Vagina (tissue), 2 donors: ENCODE data around the gene APOBEC3H. TPM values are rescaled to one million over a fixed set of nuclear protein-coding genes. Genes with fewer than 3 reads are reported as not detected.

Experiments
- DNase-seq, 2 donors: peaks; one replicate each; pipeline ENCODE4 v3.0.0-alpha.2; 2017; ENCODE audit errors: extremely low spot score in 2 of 2
- H3K27ac ChIP-seq: fragments of 200-600 bp; sonication (generic); one replicate; pipeline ENCODE4 v1.5.1; 2019
- H3K27me3 ChIP-seq: fragments of 200-600 bp; sonication (generic); one replicate; pipeline ENCODE4 v1.5.1; 2019
- H3K36me3 ChIP-seq, 2 donors: fragments of 200-600 bp; sonication (generic); one replicate each; pipeline ENCODE4 v1.5.1; 2017 to 2019
- H3K4me1 ChIP-seq: fragments of 200-600 bp; sonication (generic); one replicate; pipeline ENCODE4 v1.5.1; 2019
- H3K4me3 ChIP-seq, 2 donors: fragments of 200-600 bp; sonication (generic); 1 replicate in 1 of 2; 2 replicates in 1 of 2; pipeline ENCODE4 v1.5.1; 2016 to 2019
- H3K9me3 ChIP-seq: fragments of 200-600 bp; sonication (generic); one replicate; pipeline ENCODE4 v1.5.1; 2019
- POLR2A ChIP-seq, 2 donors: fragments of 450-650 bp; IDR thresholded peaks; one replicate each; pipeline ENCODE4 v1.6.1; 2017; ENCODE audit warnings: antibody characterized with exemption in 2 of 2, mild to moderate bottlenecking in 2 of 2, moderate library complexity in 2 of 2
- POLR2AphosphoS5 ChIP-seq, 2 donors: sonication (generic); formaldehyde crosslinking; IDR thresholded peaks; one replicate each; pipeline ENCODE4 v1.9.0; 2017; ENCODE audit warnings: antibody characterized with exemption in 2 of 2, mild to moderate bottlenecking in 2 of 2, low read depth in 1 of 2; ENCODE audit not compliant: insufficient read depth in 1 of 2
- intact Hi-C: fragments of 100-400 bp; cut with DNase I; formaldehyde crosslinking; loops from one replicate; pipeline ENCODE4 v1.15.1; 2023
- total RNA-seq: library from RNA; depleted of rRNA; stranded (reverse); fragments of >200 nt; gene quantifications from one replicate; pipeline ENCODE4 v1.2.3, GENCODE V29; 2016
- TF ChIP-seq, protein P1 (sequence below), 3 experiments: fragments of 450-650 bp in 2 of 3; fragments of 200-600 bp in 1 of 3; sonication (generic) in 1 of 3; IDR thresholded peaks; one replicate each; pipeline ENCODE4 v1.5.1; 2017 to 2019; ENCODE audit warnings: antibody characterized with exemption in 3 of 3, mild to moderate bottlenecking in 2 of 3, moderate library complexity in 2 of 3

The APOBEC3H gene
- total RNA-seq, 1 donor from 2014 or later: not detected

DNA sequence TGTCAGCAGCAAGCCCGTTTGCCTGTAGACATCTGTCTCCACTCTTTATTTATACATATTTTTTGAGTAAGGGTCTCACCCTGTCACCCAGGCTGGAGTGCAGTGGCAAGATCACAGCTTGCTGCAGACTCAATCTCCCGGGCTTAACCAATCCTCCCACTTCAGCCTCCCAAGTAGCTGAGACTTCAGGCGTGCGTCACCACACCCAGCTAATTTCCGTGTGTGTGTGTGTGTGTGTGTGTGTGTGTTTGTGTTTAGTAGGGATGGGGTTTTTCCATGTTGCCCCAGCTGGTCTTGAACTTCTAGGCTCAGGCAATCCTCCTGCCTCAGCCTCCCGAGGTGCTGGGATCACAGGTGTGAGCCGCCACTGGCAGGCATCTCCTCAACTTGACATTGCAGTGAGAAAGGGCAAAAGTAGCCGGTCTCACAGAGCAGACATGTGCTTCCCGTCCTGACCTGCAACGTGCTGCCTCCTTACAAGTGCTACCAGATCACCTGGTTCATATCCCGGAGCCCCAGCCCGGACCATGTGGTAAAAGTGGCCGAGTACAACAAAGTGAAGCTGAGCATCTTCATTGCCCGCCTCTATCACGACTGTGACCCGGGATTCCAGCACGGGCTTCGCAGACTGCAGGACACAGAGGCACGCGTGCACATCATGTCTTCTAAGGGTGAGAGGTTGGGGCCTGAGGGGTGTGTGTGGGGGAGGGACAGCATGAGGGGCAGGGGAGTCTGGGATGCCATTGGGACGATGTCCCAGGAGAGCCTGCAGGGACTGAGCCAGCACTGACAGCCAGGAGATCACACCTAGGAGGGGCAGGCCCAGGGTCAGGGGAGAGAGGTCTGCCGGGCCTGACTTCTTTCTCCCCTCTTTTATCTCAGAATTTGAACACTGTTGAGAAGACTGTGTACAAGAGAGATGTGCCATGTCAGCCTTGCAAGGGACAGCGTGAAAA is 5.6 kb upstream of the APOBEC3H start:
- TF ChIP-seq, protein P1, sequence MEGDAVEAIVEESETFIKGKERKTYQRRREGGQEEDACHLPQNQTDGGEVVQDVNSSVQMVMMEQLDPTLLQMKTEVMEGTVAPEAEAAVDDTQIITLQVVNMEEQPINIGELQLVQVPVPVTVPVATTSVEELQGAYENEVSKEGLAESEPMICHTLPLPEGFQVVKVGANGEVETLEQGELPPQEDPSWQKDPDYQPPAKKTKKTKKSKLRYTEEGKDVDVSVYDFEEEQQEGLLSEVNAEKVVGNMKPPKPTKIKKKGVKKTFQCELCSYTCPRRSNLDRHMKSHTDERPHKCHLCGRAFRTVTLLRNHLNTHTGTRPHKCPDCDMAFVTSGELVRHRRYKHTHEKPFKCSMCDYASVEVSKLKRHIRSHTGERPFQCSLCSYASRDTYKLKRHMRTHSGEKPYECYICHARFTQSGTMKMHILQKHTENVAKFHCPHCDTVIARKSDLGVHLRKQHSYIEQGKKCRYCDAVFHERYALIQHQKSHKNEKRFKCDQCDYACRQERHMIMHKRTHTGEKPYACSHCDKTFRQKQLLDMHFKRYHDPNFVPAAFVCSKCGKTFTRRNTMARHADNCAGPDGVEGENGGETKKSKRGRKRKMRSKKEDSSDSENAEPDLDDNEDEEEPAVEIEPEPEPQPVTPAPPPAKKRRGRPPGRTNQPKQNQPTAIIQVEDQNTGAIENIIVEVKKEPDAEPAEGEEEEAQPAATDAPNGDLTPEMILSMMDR (IDR thresholded peaks at IDR 0.05): no peak
- TF ChIP-seq POLR2A (IDR thresholded peaks at IDR 0.05) (no peak), POLR2AphosphoS5 (IDR thresholded peaks at IDR 0.05; ENCODE audit: insufficient read depth in 1 of 2, low read depth in 1 of 2) (no peak)
- intact Hi-C loops: no loop called here

DNA sequence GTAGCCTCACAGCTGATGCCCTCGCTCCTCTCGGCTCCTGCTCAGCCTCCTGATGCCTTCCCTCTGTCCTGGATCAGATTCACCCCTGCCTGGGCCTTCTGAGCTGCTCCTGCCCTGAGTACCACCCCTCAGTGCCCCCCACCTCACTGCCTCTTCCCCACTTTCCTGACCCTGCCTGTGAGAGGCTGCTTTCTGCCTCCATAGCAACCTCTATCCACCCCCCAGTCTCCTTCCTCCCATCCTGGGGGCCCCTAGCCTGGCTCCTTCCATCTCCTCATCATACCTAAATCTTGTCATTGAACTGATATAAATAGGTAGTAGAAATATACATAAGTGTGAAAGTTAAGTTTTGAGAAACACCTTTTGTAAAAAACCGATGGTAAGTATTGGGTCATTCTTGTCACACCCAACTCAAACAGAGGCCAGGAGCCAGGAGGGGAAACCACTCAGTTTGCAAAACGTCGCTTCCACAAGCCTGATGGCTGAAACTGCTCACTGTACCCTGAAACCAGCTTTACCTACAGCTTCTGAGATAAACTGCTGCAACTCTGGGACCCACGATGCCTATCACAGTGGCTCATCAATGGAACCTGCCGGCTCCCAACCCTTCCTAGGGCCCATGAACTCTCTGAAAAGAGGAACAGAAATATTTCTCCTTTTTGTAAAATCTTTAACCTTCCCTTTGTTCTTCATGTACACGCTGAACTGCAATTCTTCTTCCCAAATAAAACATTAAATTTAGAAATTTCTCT is 4.8 kb upstream of the APOBEC3H start:
- Histone ChIP-seq H3K36me3 (no peaks in the 10 kb centered on the region), H3K27ac (no peak overlapping the region), H3K4me1 (peaks cover 10% of the 10 kb centered on the region), H3K4me3 (no peak overlapping the region), H3K9me3 (no peaks in the 10 kb centered on the region), H3K27me3 (no peaks in the 10 kb centered on the region)
- no peak for DNase-seq
- TF ChIP-seq POLR2AphosphoS5 (IDR thresholded peaks at IDR 0.05; ENCODE audit: insufficient read depth in 1 of 2, low read depth in 1 of 2): no peak
- TF ChIP-seq, protein P1 (IDR thresholded peaks at IDR 0.05): no peak
- no peak for TF ChIP-seq POLR2A (IDR thresholded peaks at IDR 0.05)
- intact Hi-C loops: no loop called here

More for the DNA sequence above, 5.6 kb upstream of the APOBEC3H start:
- H3K4me1 ChIP-seq: peaks cover under 1% of the 10 kb centered on the region
- DNase-seq: no peak
- H3K27ac ChIP-seq: no peak overlapping the region
- H3K27me3 ChIP-seq: no peaks in the 10 kb centered on the region
- H3K9me3 ChIP-seq: no peaks in the 10 kb centered on the region
- no peak overlapping the region for H3K4me3 ChIP-seq
- H3K36me3 ChIP-seq: no peaks in the 10 kb centered on the region

DNA sequence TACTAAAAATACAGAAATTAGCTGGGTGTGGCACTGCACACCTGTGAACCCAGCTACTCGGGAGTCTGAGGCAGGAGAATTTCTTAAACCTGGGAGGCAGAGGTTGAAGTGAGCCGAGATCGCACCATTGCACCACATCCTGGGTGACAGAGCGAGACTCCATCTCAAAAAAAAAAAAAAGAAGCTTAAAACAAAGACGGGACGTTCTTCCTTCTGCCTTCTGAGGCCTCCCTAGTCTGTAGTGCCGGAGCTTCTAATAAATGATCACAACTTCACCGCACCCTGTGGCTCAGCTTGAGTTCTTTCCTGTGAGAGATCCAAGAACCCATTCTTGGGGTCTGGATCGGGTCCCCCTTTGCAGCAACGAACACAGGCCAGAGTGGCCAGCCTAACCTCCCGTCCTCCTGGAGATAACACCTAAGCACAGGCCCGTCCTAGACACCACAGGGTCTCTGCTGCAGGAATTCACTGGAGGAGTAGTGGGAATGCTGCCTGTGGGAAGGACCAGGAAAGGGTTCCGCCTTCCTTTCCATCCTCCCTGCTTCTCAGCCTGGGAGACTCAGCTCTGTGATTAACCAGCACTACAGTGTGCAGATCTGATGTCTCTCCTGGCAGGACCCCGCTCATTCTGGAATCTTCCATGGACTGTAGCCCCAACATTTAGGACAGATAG is 2.2 kb upstream of the APOBEC3H start:
- TF ChIP-seq POLR2AphosphoS5 (IDR thresholded peaks at IDR 0.05; ENCODE audit: insufficient read depth in 1 of 2, low read depth in 1 of 2) (no peak), POLR2A (IDR thresholded peaks at IDR 0.05) (no peak)
- TF ChIP-seq, protein P1 (IDR thresholded peaks at IDR 0.05): no peak
- H3K27me3 ChIP-seq: no peaks in the 10 kb centered on the region
- no peak overlapping the region for H3K4me3 ChIP-seq
- intact Hi-C loops: no loop called here
- H3K9me3 ChIP-seq: no peaks in the 10 kb centered on the region
- DNase-seq: no peak
- H3K27ac ChIP-seq: no peak overlapping the region
- no peaks in the 10 kb centered on the region for H3K36me3 ChIP-seq
- H3K4me1 ChIP-seq: peaks cover 12% of the 10 kb centered on the region

DNA sequence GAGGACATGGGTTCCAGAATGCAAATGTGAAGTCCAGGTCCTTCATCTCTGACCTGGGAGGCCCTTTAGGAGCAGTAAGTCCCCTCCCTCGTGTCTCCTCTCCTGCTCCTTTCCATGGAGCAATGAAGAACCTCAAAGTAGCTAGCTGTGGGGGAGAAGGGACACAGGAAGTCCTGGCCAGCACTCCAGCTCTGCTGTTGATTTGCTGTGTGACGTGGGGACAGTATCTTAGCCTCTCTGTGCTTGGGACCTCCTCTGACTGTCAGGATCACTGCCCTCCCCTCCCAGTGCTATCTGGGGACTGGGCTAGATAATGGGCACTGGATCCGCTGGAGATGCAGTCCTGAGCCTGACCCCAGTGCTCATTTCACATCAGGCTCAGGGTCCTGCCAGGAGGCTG is 1.1 kb upstream of the APOBEC3H start:
- no peaks in the 10 kb centered on the region for H3K27me3 ChIP-seq
- H3K9me3 ChIP-seq: no peaks in the 10 kb centered on the region
- no peak for DNase-seq
- no peaks in the 10 kb centered on the region for H3K36me3 ChIP-seq
- no peak for TF ChIP-seq POLR2AphosphoS5 (IDR thresholded peaks at IDR 0.05; ENCODE audit: insufficient read depth in 1 of 2, low read depth in 1 of 2)
- TF ChIP-seq, protein P1 (IDR thresholded peaks at IDR 0.05): no peak
- TF ChIP-seq POLR2A (IDR thresholded peaks at IDR 0.05): no peak
- no peak overlapping the region for H3K27ac ChIP-seq
- intact Hi-C loops: no loop called here
- peaks cover 12% of the 10 kb centered on the region for H3K4me1 ChIP-seq
- H3K4me3 ChIP-seq: no peak overlapping the region
